ENCODE results near the gene ARHGAP15. TPM values are rescaled to one million over a fixed set of nuclear protein-coding genes. Genes with fewer than 3 reads are reported as not detected.

The ARHGAP15 gene
- total RNA-seq, 1 donor from 2014 or later = 191 TPM

DNA sequence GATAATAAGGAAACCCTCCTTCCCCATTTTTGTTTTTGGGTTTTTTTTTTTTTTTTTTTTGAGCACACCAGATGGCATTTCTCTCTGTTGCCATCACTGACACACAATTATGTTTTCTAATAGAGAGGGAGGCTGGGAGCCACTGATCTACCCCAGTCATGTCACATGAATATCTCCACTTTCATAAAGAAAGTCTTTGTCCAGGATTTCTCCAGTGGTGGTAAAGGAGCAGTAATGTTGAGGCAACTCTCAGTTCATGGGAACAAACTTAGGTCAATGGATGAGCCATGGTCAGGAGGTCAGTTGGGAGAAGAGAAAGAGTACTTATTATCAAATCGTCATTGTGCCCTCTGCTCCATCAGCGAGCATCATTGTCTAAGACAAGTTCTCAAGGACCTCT lies 603.7 kb downstream of the ARHGAP15 start:
- intact Hi-C loops (cut with micrococcal nuclease) = no loop called here

DNA sequence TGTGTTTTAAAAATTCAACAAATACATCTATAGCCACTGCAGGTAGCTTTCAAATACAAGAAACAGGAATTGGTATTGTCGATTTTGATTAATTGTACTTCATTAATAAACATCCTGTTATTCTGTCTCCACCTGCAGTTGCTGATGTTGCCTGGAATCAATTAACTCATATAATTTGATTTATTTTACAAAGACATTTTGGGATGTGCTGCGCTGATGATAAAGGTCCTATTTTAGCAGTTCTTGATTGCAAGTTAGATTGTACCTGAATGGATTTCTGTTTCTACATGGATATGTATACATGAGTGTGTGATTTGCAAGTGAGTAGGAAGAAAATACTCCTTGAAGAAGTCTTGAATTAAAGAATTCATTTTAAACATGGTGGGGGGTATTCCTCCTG lies 605.3 kb downstream of the ARHGAP15 start:
- intact Hi-C loops (cut with micrococcal nuclease) = no loop called here

DNA sequence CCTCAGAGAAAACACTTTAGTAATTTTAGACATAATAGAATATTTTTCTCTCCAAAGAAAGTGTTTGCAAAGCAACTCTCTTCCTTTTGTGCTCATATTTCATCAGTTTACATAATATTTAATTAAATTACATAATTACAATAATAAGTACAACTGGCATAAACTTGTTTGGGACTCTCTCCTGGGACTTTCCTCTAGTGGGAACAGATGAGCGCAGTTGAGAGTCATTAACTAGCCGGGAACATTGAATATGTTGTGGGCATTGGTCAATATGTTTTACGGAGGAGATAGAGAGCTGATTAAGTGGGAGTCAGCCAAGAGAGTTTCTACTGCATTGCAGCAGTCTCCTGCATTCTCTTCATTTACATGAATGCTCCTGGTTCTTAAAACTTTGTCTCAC lies 607.7 kb downstream of the ARHGAP15 start:
- intact Hi-C loops (cut with micrococcal nuclease) = no loop called here

DNA sequence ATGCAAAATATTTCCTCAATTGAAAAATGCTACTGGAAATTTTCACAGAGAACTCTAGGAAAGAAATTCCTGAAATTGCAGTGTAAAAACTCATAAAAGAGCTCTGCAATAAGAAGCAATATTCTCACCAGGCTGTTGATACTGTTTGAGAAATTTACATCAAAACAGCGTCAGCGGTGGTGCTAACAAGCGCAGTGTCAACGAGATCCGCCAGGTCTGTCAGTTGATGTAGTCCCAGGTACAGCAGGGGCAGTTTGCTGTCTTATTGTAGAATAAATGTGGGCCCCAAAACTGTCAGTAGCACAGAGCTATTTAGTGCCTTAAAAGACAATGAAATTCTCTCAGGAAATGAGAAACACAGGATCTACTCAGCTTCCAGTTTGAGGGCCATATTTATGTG lies 611.2 kb downstream of the ARHGAP15 start:
- intact Hi-C loops (cut with micrococcal nuclease) = no loop called here

DNA sequence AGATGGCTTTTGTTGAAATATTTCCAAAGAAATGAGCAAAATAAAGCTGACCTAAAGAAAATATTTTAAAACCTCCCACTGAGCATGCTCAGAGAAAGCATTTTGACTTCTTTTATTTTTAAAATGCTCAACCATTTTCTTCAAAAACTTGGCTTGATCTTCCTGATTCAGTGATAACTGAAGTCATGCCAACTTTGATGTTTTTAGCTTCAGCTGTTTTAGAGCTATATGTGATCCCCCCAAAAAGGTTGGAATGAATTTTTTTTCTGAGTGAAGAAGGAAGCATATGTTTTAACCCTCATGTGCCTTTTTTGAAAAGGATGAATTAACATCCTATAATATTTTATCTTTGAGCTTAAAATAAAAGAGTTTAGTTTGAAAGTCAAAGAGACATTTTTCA lies 612.0 kb downstream of the ARHGAP15 start:
- intact Hi-C loops (cut with micrococcal nuclease) = no loop called here

DNA sequence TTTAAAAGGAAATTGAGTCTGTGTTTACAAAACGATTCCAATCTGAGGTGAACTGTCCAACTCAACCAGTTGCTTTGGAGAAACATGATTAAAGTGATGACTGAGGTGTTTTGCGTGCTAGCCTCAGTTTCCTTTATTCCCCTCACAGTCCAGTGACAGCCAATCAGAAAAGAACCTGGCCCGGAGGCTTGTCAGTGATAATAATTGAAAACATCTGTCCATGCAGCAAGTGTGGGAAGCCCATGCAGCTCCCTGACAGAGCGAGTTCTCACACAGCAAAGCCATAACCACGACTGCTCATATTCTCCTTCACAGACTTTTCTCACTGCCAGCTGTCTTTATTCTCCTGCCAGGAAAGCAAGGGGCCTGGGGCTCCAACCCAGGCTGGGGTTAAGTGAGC lies 613.4 kb downstream of the ARHGAP15 start:
- intact Hi-C loops (cut with micrococcal nuclease) = no loop called here

DNA sequence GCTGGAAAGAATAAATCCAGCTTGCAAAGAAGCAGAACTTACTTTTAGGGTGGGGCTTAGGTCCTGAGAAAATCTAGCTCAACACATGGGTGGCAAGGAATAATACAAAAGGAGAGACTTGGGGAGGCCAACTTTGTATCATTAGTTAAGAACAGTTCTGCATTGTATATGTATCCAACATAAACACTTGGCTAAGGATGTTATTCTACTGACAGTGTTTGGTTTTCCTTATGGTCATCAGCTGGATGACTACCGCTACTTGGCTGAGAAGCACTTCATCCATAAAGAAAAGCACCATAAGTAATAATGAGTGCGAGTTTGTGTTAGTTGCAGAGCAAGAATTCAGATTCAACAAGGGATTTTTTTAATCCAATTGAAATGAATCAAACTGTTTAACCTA lies 614.9 kb downstream of the ARHGAP15 start:
- intact Hi-C loops (cut with micrococcal nuclease) = no loop called here

DNA sequence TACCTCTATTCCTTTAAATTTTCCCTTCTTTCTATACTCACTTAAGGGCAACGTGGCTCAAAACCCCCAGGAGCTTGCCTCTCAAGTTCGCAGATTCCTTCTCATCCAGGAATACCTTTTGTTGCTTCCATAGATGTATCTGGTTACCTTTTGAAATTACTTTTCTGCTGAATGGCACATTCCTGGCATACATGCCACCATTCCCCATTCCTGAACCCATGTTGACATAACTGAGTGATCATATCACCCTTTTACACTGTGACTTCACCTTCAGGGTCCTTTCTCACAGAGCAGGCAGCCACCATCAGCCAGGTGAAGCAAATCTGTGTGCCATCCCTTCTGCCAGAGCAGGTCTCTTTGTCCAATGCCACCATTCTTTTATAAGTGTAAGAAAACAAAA lies 615.8 kb downstream of the ARHGAP15 start:
- intact Hi-C loops (cut with micrococcal nuclease) = no loop called here

DNA sequence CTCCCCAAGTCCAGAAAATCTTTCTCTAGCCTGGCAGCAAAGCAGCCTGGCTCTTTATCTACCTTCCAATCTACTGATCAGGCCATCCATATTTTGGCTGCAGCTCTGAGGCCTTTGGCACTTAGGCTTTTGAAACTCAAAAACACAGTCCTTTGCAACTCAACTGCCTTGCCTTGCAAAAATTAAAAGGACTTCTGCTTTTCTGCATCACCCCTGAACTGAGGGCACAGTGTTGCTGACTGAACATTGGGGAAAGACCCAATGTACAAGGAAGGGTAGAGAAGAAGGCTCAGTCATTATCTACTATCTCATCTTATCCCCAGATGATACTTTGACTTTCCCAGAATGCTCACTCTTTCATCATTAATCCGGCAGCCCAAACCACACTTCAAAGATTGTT lies 625.5 kb downstream of the ARHGAP15 start:
- intact Hi-C loops (cut with micrococcal nuclease) = no loop called here

DNA sequence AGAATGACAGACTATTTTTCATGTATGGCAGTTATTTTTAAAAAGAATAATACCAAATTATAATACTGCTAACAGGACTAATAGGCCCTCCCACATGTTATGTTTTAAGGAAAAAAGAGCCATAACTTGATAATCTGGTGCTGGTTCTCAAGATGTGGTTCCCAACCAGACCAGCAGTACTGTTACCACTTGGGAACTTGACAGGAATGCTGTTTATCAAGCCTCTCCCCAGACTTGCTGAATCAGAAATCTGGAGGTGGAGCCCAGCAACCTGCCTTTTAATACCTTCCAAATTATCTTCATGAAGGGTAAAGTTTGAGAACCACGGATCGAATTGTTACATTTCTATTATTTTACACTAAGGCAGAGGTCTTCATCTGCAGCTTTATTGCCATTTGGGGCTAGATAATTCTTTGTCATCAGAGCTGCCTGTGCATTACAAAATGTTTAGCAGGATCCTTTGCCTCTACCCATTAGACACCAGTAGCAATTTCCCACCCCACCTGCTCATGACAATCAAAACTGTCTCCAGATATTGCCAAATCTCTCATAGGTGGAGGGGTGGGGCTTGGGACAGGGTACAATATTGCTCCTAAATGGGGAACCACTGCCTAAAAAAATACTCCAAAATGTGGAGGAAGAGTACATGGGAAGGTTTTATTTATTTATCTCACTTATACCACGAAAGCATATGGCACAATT lies 629.6 kb downstream of the ARHGAP15 start:
- intact Hi-C loops (cut with micrococcal nuclease) = no loop called here

DNA sequence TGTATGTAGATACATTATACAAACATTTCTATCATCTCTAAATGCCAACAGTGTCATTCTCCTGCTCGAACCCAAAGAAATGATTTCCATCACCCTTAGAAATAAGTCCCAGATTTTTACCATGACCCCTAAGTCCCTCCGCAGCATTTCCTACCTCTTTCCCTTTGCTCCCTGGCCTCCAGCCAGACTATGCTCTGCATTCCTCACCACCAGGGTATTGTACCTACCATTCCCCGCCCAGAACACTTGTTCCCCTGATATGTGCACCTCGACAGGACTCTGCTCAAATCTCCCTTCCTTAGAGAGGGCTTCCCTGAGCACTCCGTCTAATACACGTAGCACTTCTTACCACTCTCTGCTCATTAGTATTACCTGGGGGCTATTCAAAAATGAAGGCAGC lies 630.2 kb downstream of the ARHGAP15 start:
- intact Hi-C loops (cut with micrococcal nuclease) = no loop called here

DNA sequence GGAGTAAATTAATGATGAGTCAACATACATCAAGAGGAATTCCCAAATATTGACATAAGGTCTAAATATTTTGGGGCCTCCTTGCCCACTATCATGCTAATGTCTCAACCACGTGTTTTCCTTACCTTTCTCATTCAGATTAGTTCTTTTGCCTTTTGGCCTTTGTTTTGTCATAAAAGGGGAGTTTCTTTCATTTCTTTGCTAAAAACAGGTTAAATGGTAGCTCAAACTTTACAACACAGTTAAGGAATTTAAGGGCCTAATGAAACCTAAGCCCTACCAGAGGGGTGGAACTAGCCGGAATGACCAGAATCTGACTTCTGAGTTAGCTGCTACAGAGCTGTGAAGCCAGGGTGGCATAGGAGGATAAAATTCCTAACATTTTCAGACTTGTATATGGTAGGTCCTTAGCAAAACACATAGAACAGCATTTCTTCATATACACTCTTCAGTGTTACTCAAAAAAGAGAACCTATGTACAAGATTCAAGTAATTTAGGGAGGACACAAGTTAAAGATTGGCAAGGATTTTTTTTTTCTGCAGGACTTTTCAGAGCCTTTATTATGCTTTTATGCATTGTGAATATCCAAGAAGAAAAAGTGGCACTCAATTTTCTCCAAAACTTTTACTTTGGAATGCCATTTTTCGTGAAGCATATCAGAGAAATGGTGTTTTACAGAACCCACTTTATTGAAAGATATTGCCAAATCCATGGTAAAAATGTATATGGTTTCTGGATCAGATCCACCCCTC lies 633.1 kb downstream of the ARHGAP15 start:
- intact Hi-C loops (cut with micrococcal nuclease) = no loop called here

DNA sequence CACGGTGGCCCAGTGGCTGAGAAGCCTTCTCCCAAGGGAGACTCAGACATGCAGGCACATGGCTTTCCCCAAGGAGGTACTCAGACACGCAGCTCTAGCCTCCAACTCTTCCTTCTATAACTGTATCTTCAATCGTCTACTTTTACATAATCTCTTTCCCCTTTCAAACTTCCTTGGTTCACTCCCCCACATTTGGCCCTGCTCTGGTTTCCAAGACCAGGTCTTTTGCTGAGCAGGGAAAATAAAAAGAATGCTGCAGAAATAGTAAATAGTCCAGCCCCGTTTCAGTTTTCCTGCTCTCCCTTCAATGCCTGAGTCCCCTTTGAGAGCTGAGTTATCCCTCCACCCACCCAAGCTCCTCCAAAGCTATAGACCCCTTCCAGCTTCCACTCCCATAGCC lies 635.0 kb downstream of the ARHGAP15 start:
- intact Hi-C loops (cut with micrococcal nuclease) = no loop called here

DNA sequence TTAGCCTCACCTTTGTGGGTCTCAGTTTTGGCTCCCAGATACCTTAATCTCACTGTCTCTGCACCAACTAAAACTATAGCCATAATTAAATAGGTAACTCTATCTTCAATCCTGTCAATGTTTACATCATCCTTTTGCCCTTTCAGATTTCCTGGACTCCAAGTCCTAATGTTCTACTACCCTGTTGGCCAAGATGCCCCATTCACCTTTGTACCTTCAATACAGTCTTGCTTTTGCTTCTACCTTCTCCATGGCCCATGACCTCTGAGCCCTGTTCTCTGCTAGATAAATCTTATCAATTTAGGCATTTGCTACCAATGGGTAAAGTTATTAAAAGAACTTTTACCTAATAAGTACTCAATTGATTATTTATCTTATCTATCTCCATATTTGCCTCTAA lies 635.5 kb downstream of the ARHGAP15 start:
- intact Hi-C loops (cut with micrococcal nuclease) = no loop called here

DNA sequence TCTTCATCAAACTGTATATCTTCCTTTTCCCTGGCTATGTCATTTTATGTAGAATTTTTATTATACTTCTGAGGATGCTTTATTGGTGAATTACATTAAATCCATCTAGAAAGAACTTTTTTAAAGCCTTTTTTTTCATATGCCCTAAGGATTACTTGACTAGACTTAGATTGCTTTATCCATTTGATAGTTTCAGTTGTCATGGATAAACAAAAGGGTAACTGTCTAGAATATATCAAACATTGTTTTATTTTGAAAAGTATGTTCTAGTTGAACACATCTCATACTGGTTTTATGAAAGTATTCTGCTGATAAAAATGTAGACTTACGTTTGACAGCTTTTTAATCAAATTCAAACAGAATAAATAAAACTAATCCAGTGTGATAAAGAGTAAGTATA lies 639.8 kb downstream of the ARHGAP15 start:
- intact Hi-C loops (cut with micrococcal nuclease) = no loop called here

DNA sequence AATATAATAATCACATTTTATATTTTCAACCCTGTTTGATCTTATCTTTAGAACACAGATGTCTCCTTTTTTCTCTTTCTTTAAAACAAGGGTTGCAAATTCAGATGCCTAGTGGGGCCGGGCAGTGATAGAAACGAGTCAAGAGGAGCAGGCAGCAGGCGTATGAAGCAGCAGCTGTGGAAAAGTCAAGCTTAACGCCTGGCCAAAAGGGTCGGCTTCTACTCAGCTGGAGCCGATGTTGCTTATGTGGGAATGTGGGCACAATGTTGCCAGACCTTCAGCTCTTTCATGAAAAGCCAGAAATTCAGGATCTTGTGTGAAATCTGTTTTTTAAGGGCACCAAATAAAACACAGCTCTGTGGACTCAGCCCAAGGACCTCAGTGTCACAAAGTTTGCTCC lies 642.7 kb downstream of the ARHGAP15 start:
- intact Hi-C loops (cut with micrococcal nuclease) = no loop called here

DNA sequence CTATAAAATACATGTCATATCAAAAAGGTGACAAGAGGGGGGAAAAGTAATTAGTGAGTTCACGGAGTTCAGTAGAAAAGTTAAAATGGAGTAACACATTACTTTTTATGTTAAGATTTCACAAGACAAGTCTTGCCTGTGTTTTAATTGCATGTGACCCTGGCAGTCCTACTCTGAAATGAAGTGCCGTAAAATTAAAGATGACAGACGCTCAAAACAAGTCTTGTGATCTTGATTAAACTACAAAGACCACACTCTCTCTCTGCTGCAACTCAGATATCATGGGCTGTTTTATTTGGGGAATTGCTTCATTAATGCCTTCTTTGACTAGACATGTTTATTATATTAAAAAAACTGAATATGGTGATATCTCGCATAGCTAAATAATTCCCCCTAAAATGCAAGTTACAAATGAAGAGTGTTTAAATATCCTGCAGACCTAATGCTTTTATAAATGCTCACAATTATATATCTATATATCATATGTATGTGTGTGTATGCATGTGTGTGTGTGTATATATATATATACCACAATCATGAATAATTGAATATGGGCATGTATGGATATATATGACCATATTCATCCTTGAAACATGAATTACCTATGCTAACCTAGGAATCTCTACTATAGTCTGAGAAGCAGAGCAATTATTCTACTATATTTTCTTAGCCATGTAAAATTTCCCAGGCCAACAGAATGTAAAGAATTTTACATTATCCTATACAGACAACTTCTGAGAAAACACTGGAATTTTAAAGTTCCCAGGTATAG lies 647.5 kb downstream of the ARHGAP15 start:
- intact Hi-C loops (cut with micrococcal nuclease) = no loop called here

DNA sequence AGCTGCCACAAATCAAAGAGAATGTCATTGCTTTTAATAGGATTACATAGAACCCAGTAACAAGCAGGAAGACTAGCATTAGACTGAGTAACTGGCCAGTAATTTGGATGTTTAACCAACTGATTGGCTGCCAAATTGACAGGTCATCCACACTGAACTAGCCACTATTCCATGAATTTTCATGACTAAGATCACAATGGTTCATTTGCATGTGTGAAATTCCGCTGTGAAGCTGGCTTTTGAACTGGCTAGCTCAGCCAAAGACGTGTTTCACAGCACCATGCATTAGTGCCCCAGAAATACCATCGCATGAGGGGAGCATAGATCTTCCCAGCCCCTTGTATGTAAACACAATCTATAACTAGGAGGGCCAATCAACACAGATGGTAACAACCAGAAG lies 649.8 kb downstream of the ARHGAP15 start:
- intact Hi-C loops (cut with micrococcal nuclease) = no loop called here

DNA sequence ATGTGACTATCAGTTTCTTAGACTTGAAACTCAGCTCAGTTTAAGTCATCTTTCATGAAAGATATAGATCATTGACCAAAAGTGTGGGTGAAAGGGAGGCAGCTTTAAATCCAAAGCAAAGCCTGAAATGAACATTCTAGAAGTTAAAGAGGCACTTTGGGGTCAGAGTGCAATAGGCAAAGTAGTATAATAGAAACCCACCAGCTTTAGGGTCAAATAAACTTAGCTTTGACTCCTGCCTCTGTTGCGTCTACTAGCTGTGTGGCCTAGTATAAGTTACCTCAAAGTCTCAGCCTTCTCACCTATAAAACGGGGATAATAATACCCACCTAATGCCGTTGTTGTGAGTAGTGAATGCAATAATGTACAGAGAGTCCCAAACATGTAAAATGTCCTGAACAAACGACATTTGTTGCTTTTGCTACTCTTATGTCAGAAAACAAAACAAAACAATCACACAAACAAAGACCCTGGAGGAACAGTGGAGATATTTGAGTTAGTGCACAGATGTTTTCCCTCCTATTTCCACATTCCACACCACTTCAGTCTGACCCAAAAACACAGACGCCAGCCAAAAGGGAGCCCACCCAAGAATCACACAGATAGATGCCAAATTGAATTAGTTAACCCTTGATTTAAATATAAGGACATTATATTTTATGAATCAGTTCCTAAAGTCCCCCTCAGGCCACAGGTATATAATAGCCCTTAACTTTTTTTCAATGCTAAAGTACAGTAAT lies 657.0 kb downstream of the ARHGAP15 start:
- intact Hi-C loops (cut with micrococcal nuclease) = no loop called here

DNA sequence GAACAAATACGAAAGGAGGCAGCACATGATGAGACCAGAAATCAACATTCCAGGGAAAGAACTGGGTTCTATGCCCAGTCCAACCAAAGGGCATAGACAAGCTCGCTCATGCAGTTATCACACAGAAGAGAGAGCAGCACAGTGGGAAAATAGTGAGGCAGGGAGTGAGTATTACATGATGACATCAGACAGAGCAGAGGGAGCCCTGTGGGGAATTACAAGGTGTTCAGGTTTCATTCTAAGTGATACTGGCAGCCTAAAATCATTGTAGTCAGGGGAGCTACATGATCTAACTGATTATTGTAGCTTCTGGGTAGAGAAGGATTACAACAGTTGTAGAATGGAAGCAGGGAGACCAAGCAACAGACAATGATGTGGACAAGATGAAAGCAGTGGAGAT lies 658.5 kb downstream of the ARHGAP15 start:
- intact Hi-C loops (cut with micrococcal nuclease) = no loop called here

DNA sequence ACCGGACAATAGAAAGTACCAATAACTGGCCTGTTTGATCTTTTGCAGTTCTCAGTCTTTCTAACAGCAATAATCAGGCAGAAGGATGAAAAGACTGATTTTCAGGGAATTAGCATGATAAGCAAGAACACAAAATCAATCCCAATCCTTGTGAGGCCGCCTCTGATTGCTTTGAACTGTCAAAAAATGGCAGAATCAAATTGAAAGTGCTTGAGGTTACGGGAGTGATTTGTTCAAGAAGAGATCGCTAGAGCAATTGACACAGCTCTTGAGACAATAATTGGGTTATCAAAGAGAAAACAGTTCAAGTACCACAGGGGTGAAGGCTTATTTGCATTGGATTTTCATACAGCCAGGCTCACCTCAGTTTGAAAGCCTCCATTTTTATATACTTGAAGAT lies 663.4 kb downstream of the ARHGAP15 start:
- intact Hi-C loops (cut with micrococcal nuclease) = no loop called here

DNA sequence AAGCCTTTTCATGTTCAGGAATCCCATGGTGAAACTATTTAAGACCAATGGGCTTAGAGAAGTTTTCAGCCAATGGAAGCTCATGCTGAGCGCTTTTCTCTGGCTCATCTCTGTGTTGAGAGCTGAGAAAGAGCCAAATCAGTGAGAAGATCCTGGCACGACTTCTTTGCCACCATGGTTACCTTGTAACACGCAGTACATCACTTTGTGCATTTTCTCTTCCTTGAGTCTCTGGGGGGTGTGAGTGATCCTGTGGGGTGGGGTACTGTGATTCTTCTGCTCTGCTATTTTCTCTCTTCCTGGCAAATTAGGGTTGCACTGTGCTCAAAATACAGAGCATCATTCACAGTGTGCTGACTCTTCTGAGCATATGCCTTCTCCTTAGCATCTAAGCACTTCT lies 664.2 kb downstream of the ARHGAP15 start:
- intact Hi-C loops (cut with micrococcal nuclease) = no loop called here

Data from T-helper 2 cell treated with Interferon-gamma antibody and Interleukin-4, amounts not matched to agents 100 ng/mL and 5 ng/mL, for 36 hours (primary cell).